Hepatocyte (in vitro differentiated cells): ENCODE data around the gene SLTM.

ENCODE experiments used
- EZH2 ChIP-seq: fragments of 200-600 bp; sonication (generic); IDR thresholded peaks from 2 replicates; pipeline ENCODE4 v1.6.1; 2016; ENCODE audit warnings: antibody characterized with exemption, mild to moderate bottlenecking, borderline replicate concordance
- EZH2phosphoT487 ChIP-seq: fragments of 200-600 bp; sonication (generic); IDR thresholded peaks from one replicate; pipeline ENCODE4 v1.6.1; 2018; ENCODE audit warnings: antibody characterized with exemption, mild to moderate bottlenecking, low read depth, moderate library complexity; ENCODE audit not compliant: unreplicated experiment, severe bottlenecking
- TF ChIP-seq, protein P1 (sequence below): fragments of 200-600 bp; sonication (generic); IDR thresholded peaks from 2 replicates; pipeline ENCODE4 v1.5.1; 2016; ENCODE audit warnings: antibody characterized with exemption, mild to moderate bottlenecking; ENCODE audit not compliant: poor library complexity

GRCh38 chr15:58924327-58924726 lies 9.2 kb downstream of the SLTM start:
- TF ChIP-seq, protein P1, sequence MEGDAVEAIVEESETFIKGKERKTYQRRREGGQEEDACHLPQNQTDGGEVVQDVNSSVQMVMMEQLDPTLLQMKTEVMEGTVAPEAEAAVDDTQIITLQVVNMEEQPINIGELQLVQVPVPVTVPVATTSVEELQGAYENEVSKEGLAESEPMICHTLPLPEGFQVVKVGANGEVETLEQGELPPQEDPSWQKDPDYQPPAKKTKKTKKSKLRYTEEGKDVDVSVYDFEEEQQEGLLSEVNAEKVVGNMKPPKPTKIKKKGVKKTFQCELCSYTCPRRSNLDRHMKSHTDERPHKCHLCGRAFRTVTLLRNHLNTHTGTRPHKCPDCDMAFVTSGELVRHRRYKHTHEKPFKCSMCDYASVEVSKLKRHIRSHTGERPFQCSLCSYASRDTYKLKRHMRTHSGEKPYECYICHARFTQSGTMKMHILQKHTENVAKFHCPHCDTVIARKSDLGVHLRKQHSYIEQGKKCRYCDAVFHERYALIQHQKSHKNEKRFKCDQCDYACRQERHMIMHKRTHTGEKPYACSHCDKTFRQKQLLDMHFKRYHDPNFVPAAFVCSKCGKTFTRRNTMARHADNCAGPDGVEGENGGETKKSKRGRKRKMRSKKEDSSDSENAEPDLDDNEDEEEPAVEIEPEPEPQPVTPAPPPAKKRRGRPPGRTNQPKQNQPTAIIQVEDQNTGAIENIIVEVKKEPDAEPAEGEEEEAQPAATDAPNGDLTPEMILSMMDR: no peak
- TF ChIP-seq EZH2phosphoT487: no peak
- no peak for TF ChIP-seq EZH2
